GM21529 (cell line): ENCODE measurements around the gene DUOXA2.
"Not testable (repeated sequence)": the region's sequence is repeated elsewhere in the genome, so short reads cannot be mapped to it uniquely, and the experiment has no call there.

Experiments used
- ATAC-seq: cut with Tn5 transposase; IDR thresholded peaks from one replicate; pipeline ENCODE4 v1.9.1; 2021; ENCODE audit not compliant: unreplicated experiment

DUOXA2 gene

DNA sequence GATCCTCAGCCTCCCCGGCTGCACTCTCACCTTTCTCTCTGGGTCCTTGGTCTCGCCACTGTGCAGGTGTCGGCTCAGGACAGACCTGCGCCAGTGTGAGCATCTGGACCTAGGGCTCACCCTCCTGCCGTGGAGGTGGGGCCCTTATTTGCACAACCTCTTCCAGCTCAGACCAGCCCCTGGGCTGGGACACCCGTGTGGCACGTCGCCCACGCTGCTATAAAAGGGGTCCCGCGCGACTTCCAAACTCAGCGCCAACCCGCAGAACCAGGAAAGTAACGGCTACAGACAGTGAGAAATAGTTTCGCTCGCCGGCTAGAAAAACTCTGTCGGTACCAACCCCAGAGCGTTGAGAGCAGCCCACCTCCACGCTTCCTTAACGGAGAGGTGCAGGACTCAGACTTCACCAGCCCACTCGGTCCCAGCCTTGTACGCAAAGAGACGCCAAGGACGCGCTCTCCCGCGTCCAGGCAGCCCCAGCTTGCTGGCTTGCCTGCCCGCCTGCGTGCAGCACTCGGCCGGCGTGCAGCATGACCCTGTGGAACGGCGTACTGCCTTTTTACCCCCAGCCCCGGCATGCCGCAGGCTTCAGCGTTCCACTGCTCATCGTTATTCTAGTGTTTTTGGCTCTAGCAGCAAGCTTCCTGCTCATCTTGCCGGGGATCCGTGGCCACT lies at the start of gene DUOXA2, which contains the start of gene DUOX2:
Gene DUOXA2, plus strand, starts transcription at position 251 of the 675 bp plus-strand sequence. Its CDS starts 280 bp downstream, at position 531.
Gene DUOX2, minus strand, starts transcription at position 97 of the 675 bp plus-strand sequence. CDS start 761 bp downstream, outside the sequence.
- ATAC-seq = no peak

DNA sequence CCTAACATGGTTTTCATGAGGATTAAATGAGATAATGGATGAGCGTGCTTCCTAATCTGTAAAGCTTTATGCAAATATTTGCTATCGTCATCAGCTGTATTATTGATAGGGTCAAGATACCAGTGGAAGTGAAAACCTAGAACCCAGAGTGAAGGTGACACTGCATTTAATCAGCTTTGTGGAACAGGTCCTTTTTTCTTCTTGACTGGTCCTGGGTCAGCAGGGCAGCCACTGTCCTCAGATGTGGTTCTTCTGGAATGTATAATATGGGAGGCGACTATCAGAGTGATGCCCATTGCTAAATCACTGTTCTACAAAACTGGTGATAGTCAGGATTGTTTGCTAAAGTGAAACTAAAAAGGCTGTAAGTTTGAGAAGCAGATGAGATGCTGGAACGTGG lies 49.7 kb upstream of the DUOXA2 start:
- no peak for ATAC-seq

DNA sequence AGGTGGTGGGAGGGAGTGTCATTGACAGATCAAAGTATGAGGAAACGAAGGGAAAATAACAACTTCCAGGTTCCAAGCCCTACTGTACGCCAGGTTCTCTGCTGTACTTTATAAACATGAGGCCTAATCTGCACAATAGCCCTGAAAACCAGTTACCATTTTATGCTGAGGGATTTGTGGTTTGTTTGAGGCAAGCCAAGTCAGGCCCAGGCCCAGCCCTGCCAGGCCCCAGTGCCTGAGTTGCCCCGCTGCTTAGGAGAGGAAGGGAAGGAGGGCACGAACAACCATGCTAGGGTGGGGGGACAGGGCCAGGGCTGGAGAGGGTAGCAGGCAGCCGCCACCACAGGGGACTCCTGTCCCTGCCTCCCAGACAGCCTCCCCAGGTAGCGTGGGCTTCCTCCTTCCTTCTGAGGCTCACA lies 44.2 kb upstream of the DUOXA2 start:
- not testable (repeated sequence) for ATAC-seq

DNA sequence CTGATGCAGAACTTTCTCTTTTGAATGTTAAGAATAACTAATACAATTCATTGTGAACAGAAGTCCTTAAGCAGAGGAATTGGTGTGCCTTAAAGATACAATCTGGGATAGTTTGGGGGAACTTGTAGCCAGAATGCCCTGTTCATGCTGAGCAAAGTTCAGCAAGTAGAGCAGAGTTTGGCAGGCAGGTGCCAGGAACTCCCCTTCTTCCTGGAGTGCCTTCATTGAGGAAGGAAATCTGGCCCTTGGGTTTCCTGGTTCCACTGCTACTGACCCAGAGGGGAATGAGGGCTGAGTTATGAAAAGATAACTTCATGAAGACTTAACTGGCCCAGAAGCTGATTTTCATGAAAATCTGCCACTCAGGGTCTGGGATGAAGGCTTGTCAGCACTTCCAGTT lies 40.5 kb upstream of the DUOXA2 start:
- ATAC-seq = not testable (repeated sequence)

DNA sequence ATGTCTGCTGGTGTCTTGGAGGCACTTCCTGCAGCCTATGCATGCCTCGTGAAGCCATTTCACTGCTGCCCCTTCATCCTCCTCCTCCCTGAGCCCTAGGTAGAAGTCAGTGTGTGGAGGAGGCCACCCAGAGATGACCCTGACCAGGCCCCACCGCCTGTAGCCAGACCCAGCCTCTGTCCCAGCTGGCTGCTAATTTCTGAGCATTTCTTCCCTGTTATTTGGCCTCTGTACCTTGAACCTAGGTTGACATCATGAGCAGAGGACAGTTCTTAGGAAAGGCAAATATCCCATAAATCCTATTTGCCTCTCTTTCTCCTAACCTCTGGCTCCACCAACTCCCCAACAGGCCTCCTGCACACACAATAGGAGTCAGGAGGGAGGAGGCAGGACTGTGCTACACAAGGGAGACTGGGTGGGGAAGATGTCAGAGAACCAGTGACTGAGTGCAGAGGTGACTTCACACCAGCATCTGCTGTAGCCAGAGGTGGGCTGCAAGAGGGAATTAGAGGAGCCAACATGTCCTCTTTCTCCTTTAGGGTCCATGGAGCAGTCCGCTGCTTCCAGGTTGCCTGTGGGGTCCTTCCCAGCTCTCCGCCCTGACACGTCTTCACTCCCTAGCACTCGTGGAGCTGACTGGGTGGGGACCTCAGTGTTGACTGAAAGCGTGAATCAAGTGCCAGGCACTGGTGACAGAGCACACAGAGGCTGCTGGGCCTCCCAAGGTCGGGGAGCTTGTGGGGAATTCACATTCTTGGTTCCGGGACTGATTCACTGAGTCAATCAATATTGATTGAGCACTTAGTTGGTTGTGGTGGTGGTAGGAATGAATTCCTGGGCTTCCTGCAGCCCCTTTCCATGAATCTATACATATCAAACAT lies 38.4 kb upstream of the DUOXA2 start:
- not testable (repeated sequence) for ATAC-seq

DNA sequence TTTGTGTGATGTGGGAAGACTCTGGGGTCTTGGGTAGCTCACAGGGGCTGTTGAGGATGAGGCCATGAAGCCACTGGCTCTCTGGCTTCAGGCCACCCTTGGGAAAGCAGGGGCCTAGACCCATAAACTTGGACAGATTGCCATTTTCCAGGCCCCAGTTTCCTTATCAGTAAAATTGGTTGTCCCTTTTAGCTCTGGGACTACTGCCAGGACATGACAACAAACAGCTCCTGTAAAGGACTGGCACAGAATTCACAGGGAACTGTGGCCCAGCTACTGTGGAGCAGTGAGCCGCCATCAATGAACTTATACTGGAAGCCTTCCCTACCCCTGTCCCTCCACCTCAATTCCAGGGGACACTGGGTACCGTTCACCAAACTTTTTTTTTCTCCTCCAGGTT lies 36.7 kb upstream of the DUOXA2 start:
- not testable (repeated sequence) for ATAC-seq

DNA sequence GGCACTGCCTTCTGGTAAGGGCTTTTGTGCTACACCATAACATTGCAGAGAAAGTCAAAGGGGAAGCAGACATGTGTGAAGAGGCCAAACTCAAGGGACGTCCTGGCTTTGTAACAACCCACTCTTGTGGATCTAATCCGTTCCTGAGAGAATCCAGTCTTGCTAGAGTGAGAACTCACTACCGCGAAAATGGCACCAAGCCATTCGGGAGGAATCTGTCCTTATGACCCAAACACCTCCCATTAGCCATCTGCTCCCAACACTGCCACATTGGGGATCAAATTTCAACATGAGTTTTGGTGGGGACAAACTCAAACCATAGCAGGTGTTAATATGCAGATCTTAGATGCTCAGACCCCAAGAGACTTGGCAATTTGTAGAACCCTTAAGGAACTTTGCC lies 34.9 kb upstream of the DUOXA2 start:
- ATAC-seq = not testable (repeated sequence)

DNA sequence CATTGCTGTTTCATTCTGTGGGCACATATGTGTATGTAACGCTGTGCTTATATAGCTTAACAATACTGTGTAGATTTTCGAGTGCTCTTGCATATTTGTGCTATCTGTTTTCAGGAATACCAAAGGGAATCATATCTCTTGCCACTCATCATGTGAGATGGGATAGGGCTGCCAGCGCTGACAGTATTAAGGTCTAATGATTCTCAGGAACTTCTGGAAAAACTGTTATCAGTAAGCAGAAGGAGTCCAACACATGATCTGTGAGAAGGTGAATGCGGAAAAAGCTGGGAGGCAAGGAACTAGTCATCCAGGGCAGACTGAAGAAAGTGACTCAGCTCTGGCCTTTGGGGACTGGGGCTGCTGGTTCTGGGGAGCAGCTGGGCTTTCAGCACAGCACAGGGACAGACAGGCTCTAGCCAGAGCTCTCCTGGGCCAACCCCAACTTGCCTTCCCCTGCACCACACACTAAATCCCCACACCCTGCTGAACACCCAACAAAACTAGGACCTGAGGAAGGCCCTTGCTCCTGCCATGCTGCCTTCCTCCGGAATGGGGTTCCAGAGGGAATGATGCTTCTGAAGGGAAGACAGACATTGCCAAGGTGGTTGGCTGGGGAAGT lies 34.4 kb upstream of the DUOXA2 start:
- not testable (repeated sequence) for ATAC-seq

DNA sequence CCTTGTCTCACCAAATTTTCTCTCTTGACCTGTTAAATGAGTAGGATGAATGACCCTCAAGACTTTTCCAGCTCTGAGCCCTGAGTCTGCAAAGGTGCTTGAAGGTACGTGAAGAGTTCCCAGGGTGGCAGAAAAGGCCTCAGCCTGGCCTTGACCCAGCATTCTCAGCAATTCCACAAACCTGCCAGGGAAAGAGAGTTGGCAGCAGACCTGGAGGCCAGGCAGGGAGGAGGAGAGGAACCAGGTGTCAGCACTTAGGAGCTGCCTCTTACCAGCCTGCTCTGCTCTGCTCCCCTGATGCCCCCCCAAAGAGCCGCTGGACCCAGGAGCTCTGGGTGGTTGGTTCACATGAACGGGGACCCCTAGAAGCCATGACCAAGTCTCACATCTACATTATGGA lies 33.5 kb upstream of the DUOXA2 start:
- ATAC-seq = not testable (repeated sequence)

DNA sequence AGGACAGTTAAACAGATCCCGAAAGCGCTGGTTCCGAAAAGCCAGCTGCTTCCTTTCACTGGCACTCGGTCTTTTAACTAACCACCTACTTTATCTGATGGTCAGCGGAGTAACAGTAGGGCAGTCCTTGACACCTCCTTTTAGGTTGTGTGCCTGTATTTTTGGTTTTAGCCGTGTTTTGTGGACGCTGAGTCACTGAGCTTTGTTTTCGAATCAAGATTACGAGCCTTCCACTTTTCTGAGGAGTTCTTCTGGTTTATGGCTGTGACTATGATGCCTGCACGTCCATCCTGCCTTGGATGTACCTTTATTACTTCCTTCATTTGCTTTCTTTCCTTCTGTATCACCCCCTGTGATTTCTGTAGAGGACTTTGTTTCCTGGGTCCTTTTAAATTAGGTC lies 31.7 kb upstream of the DUOXA2 start:
- ATAC-seq = not testable (repeated sequence)

DNA sequence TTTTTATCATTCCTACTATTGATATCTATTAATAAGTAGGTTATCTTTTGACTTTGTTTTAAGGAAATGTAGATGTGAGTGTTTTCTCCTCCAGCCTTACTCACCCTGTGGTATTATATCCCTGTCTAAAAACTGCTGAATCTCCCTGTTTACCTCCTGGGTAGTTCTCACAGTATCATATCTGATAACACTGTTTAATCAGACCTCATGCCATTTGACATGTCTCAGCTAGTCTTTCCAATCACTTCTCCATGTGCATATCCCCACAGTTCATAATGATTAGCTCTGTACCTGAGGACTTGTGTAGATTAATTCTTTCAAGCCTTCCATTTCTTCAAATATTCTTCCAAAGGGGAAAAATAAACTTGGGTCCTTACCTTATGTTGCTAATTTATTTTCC lies 30.9 kb upstream of the DUOXA2 start:
- ATAC-seq = no peak

DNA sequence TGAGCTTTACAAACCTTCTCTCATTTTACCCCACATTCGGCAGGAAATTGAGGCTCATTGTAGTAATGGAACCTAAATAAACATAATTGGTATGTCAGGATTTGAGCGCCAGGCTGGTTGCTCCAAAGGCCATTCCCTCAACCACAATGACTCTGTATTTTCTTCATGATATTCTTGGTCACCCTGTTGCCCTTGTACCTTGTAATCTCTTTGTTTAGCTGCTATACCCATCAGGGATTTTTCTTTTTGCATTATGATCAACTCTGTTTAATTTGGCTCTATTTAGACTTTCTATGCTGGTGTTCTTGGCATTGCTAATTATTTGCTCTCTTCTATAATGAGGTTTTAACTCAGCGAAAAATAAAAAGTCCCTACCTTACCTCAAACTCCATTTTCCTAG lies 30.0 kb upstream of the DUOXA2 start:
- no peak for ATAC-seq

DNA sequence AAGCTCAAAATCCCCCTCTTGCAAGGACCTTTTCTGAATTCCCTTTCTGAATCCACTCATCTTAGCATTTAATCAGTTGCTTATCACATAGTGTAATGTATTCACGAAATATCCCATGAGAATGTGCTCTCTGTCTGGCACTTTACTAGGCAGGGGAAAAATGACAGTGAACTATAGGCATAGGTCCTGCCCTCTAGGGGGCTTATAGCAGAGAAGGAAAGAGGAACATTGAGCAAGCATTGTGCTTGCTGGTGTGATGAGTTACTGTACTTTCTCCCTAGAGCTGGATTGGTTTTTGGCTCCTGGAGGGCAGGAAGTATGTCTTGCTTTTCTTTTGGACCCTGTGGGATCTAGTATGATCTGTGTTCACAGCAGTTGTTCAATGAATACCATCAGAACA lies 26.6 kb upstream of the DUOXA2 start:
- no peak for ATAC-seq

DNA sequence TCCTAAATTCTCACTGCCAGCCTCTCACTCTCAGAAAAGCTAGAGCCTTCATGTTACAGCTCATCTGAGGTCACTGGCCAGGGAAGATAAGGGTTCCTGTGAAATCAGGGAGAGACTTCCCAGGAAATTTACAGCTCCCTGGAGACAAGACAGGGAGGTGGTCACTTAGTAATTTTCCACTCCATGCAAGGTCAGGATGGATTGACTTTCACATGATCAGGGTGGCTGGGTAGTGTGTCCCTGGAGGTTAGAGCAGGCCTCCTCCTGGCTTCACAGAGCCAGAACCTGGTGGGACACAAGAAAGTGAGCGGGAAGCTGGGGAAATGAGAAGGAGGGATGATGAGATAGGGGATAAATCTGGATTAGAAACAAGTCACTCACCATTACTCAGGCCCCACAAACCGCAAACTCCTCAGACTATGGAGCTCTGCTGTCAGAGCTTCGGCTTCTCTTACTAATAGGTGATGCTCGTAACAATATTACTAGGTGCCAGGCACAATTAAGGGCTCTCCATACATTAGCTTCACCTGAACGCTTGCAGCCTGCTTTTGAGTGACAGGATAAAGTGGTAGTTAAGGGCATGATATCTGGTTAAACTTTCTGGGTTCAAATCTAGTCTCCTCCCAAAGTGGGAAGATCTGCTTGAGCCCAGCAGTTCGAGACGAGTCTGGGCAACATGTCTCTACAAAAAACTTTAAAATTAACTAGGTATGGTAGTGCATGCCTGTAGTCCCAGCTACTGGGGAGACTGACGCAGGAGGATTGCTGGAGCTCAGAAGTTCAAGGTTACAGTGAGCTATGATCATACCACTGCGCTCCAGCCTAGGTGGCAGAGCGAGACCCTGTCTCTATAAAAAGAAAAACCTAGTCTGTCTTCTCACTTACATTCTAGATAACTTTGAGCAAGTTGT lies 25.1 kb upstream of the DUOXA2 start:
- ATAC-seq = no peak

DNA sequence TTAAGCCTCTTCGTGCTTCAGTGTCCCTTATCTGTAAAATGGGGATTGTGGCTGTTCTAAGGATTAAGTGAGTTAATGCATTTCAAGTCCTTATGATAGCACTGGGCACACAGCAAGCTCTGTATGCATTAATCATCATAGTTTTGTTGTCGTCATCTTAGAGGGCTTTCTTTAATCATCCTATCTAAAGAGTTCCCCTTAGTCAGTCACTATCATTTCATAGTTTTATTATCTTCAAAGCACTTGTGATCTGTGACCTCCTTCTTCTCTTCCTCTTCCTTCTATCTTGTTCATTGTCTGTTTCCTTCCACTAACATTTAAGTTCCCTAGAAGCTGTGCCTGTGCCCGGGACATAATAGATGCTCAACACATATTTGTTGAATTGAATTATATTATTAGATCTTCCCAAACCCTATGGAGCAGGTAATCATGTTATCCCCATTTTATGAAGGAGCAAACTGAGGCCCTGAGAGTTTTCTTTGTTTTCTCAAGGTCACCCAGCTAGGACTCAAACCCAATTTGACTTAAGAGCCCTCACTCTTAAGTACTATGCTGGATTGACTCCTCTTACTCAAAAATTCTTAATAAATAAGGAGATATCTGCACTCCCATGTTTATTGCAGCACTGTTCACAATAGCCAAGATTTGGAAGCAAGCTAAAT lies 24.3 kb upstream of the DUOXA2 start:
- ATAC-seq = no peak

DNA sequence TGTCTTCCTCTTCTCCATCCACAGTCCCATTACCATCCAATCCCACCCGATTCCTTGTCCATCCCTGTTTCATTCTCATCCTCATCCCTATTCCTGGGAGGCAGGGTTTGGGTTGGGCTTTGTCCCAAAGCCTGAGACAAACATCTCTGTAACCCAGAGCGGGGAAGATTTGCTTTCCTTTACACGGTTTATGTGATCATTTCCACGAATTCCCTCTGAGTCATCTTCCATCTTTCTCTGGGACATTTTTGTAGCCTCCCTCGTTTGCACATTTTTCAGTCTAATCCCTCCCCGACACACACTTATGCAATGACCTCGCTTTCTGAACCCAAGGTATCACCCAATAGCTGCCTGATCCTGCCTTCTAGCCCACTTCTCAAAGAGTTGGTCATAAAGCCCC lies 23.0 kb upstream of the DUOXA2 start:
- ATAC-seq = no peak

DNA sequence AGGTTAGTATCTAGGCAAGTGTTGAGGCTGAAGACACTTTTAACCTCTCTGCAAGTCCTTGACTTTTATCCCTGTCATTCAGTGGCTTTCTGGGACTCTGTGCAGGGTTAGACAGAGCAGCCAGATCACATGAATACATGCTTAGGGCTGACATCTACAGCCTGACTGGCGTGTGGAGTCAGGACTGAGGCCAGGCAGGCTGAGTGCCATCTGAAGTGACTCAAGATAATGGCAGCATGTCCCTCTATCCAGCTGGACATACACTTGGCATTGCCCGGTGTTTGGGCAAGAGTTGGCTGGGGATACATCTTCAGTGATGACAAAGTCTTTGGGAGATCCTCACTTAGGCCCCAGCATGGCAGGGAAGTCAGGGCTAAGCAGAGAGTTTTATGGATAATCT lies 22.6 kb upstream of the DUOXA2 start:
- no peak for ATAC-seq

DNA sequence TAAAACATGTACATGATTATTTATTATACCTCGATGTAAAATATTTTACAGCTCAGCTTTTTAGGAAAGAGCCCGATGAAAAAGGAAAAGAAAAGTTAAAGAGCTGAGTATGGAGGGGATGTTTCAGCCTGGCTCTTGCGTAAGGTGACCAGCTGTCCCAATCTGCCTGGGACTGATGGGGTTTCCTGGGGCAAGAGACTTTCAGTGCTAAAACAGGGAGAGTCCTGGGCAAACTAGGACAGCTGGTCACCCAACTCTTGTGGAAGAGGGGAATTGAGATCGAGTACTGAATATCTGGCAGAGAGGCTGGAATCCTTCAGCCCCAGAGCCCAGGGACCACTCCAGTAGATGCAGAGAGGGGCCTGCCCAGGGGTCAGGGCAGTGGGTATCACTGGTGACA lies 21.1 kb upstream of the DUOXA2 start:
- no peak for ATAC-seq

DNA sequence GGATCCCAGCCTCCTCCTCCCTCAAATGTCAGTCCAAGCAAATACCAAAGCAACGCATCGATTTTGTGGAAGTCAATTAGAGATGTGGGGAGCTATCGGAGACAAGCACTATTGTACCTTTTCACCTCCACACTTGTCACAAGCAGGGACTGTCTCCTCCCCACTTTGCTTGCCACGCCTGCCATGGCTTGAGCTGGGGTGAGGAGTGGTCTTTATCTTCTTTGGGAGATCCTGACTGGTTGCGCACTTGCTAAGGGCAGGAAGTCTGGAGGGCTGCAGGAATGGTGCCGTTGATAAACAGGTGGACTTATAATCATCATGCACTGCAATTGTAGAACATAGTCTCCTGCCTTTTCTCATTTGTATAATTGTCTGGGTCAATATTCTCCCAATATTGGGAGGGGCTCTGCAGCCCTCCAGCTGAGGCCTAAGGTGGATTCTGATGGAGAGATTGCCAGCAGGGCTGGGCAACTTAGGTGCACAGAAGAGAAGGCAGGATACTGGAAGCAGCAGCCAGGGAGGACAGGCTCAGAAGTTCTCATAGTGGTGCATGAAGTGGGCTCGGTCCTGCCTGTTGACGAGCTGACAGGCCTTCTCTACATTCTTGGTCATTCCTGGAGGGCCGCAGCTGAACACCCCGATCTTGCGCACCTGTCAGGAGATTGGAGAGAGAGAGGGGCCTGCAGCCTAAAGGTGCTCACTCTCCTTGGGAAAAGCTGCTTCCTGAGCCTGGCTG lies 20.3 kb upstream of the DUOXA2 start:
- no peak for ATAC-seq
